Measurements from ENCODE around the gene CLSTN2.

Gene CLSTN2

GRCh38 chr3:140159646-140160045 lies 224.7 kb downstream of the CLSTN2 start:
- DNase-seq, result no peak

- DNase-seq, result no peak
Measured at GRCh38 chr3:140160553-140160952, 225.6 kb downstream of the CLSTN2 start.

- DNase-seq, result no peak
Measured at GRCh38 chr3:140162551-140162950, 227.6 kb downstream of the CLSTN2 start.

GRCh38 chr3:140163159-140163763 lies 228.3 kb downstream of the CLSTN2 start:
- no peak for DNase-seq

GRCh38 chr3:140164156-140164555 lies 229.2 kb downstream of the CLSTN2 start:
- no peak for DNase-seq

- DNase-seq, result no peak
Measured at GRCh38 chr3:140164922-140165590, 230.1 kb downstream of the CLSTN2 start.

- DNase-seq, result no peak
Measured at GRCh38 chr3:140165781-140166180, 230.8 kb downstream of the CLSTN2 start.

GRCh38 chr3:140166861-140167599 lies 232.0 kb downstream of the CLSTN2 start:
- DNase-seq, result peak; percentile 37

- no peak for DNase-seq
Measured at GRCh38 chr3:140167600-140168281, 232.8 kb downstream of the CLSTN2 start.

GRCh38 chr3:140170612-140171011 lies 235.6 kb downstream of the CLSTN2 start:
- DNase-seq, result no peak

GRCh38 chr3:140176526-140176925 lies 241.5 kb downstream of the CLSTN2 start:
- DNase-seq, result no peak

GRCh38 chr3:140177943-140178342 lies 243.0 kb downstream of the CLSTN2 start:
- no peak for DNase-seq

GRCh38 chr3:140178482-140178881 lies 243.5 kb downstream of the CLSTN2 start:
- DNase-seq, result no peak

GRCh38 chr3:140180603-140181002 lies 245.6 kb downstream of the CLSTN2 start:
- DNase-seq, result no peak

GRCh38 chr3:140185375-140185774 lies 250.4 kb downstream of the CLSTN2 start:
- no peak for DNase-seq

- DNase-seq, result peak; percentile 47
Measured at GRCh38 chr3:140186421-140186920, 251.5 kb downstream of the CLSTN2 start.

GRCh38 chr3:140187028-140187427 lies 252.0 kb downstream of the CLSTN2 start:
- no peak for DNase-seq

- no peak for DNase-seq
Measured at GRCh38 chr3:140187656-140188221, 252.8 kb downstream of the CLSTN2 start.

- DNase-seq, result no peak
Measured at GRCh38 chr3:140188285-140188684, 253.3 kb downstream of the CLSTN2 start.

- no peak for DNase-seq
Measured at GRCh38 chr3:140189267-140189666, 254.3 kb downstream of the CLSTN2 start.

GRCh38 chr3:140189976-140190375 lies 255.0 kb downstream of the CLSTN2 start:
- DNase-seq, result no peak

GRCh38 chr3:140196970-140197369 lies 262.0 kb downstream of the CLSTN2 start:
- no peak for DNase-seq

GRCh38 chr3:140198242-140198641 lies 263.3 kb downstream of the CLSTN2 start:
- peak; percentile 38 for DNase-seq
